ENCODE measurements around the gene AXDND1. TPM values are rescaled to one million over a fixed set of nuclear protein-coding genes. Genes with fewer than 3 reads are reported as not detected.

AXDND1 gene
- polyA plus RNA-seq (2013, experiment 1 of 2): 0.18 TPM
- 0.03 TPM for polyA plus RNA-seq (2013, experiment 2 of 2)

GRCh38 chr1:179365342-179366092 lies at the start of gene AXDND1:
TSS of gene AXDND1 (plus strand) at chr1:179365971. CDS start at chr1:179366510, 539 bp downstream.
- peak within 1 kb of the TSS; percentile 70 for H3K4me2 ChIP-seq (ENCODE audit: low read length)
- no peaks in the 10 kb centered on the region for H3K79me2 ChIP-seq (ENCODE audit: control insufficient read depth, insufficient read depth, low read length)
- no peak within 1 kb of the TSS for H2BK5ac ChIP-seq (ENCODE audit: low read length)
- no peaks in the 10 kb centered on the region for H3K79me1 ChIP-seq (ENCODE audit: low read length)
- H3K4me1 ChIP-seq (ENCODE audit: control insufficient read depth, low read depth, low read length): no peaks in the 10 kb centered on the region
- H3K18ac ChIP-seq (ENCODE audit: low read length): no peak within 1 kb of the TSS
- H3K27ac ChIP-seq (ENCODE audit: low read depth, low read length): peak within 1 kb of the TSS; percentile 53
- no peaks in the 10 kb centered on the region for H3K27me3 ChIP-seq (ENCODE audit: insufficient read depth, low read length, poor library complexity)
- DNase-seq: peak; percentile 89
- H4K8ac ChIP-seq (ENCODE audit: low read depth, low read length): no peak within 1 kb of the TSS
- H4K5ac ChIP-seq (ENCODE audit: low read length): no peak within 1 kb of the TSS
- H2AK5ac ChIP-seq (ENCODE audit: low read length): no peak within 1 kb of the TSS
- H2BK120ac ChIP-seq (ENCODE audit: low read depth, low read length): peak within 1 kb of the TSS; percentile 35
- no peak within 1 kb of the TSS for H2BK15ac ChIP-seq (replicated peaks; ENCODE audit: low read depth)
- no peak within 1 kb of the TSS for H3K23ac ChIP-seq (ENCODE audit: low read length)
- peak within 1 kb of the TSS; percentile 88 for H3K4ac ChIP-seq (ENCODE audit: low read depth, low read length)
- peak within 1 kb of the TSS; percentile 74 for H3K9ac ChIP-seq (ENCODE audit: low read length)
- no peaks in the 10 kb centered on the region for H3K36me3 ChIP-seq (ENCODE audit: control insufficient read depth, insufficient read depth, low read length)
- H3K56ac ChIP-seq (ENCODE audit: low read length): peak within 1 kb of the TSS; percentile 86
- WGBS (ENCODE audit: extremely low coverage, insufficient coverage, low lambda C conversion rate): no CpG with 5 or more reads among the region's 43 CpGs
- peak within 1 kb of the TSS; percentile 93 for H3K4me3 ChIP-seq (ENCODE audit: low read length)

- Histone ChIP-seq H3K4me1 (ENCODE audit: control insufficient read depth, low read depth, low read length) (no peaks in the 10 kb centered on the region), H3K36me3 (ENCODE audit: control insufficient read depth, insufficient read depth, low read length) (no peaks in the 10 kb centered on the region), H3K79me2 (ENCODE audit: control insufficient read depth, insufficient read depth, low read length) (no peaks in the 10 kb centered on the region), H4K8ac (ENCODE audit: low read depth, low read length) (no peak overlapping the region), H2BK120ac (ENCODE audit: low read depth, low read length) (no peak overlapping the region), H3K27me3 (ENCODE audit: insufficient read depth, low read length, poor library complexity) (no peaks in the 10 kb centered on the region), H3K23ac (ENCODE audit: low read length) (no peak overlapping the region), H3K79me1 (ENCODE audit: low read length) (no peaks in the 10 kb centered on the region), H3K9ac (ENCODE audit: low read length) (no peak overlapping the region), H4K5ac (ENCODE audit: low read length) (no peak overlapping the region), H3K4me3 (ENCODE audit: low read length) (no peak overlapping the region), H2BK5ac (ENCODE audit: low read length) (no peak overlapping the region), H3K18ac (ENCODE audit: low read length) (no peak overlapping the region), H3K27ac (ENCODE audit: low read depth, low read length) (no peak overlapping the region), H2AK5ac (ENCODE audit: low read length) (no peak overlapping the region), H2BK15ac (replicated peaks; ENCODE audit: low read depth) (no peak overlapping the region), H3K4ac (ENCODE audit: low read depth, low read length) (no peak overlapping the region), H3K4me2 (ENCODE audit: low read length) (no peak overlapping the region), H3K56ac (ENCODE audit: low read length) (no peak overlapping the region)
- no peak for DNase-seq
- WGBS (ENCODE audit: extremely low coverage, insufficient coverage, low lambda C conversion rate): no CpG with 5 or more reads among the region's 5 CpGs
These were observed 47.3 kb upstream of the AXDND1 start for GRCh38 chr1:179318491-179318890.

- WGBS (ENCODE audit: extremely low coverage, insufficient coverage, low lambda C conversion rate): no CpG with 5 or more reads among the region's 5 CpGs
These were observed 44.1 kb upstream of the AXDND1 start for GRCh38 chr1:179321533-179322216.

GRCh38 chr1:179322557-179322956 lies 43.2 kb upstream of the AXDND1 start:
- no peaks in the 10 kb centered on the region for H3K79me1 ChIP-seq (ENCODE audit: low read length)
- H3K23ac ChIP-seq (ENCODE audit: low read length): no peak overlapping the region
- no peak overlapping the region for H3K56ac ChIP-seq (ENCODE audit: low read length)
- no peak overlapping the region for H3K18ac ChIP-seq (ENCODE audit: low read length)
- no peaks in the 10 kb centered on the region for H3K27me3 ChIP-seq (ENCODE audit: insufficient read depth, low read length, poor library complexity)
- H3K27ac ChIP-seq (ENCODE audit: low read depth, low read length): no peak overlapping the region
- H2BK5ac ChIP-seq (ENCODE audit: low read length): no peak overlapping the region
- no peak overlapping the region for H3K4ac ChIP-seq (ENCODE audit: low read depth, low read length)
- DNase-seq: no peak
- no peaks in the 10 kb centered on the region for H3K79me2 ChIP-seq (ENCODE audit: control insufficient read depth, insufficient read depth, low read length)
- no peak overlapping the region for H4K5ac ChIP-seq (ENCODE audit: low read length)
- H3K4me1 ChIP-seq (ENCODE audit: control insufficient read depth, low read depth, low read length): no peaks in the 10 kb centered on the region
- H4K8ac ChIP-seq (ENCODE audit: low read depth, low read length): no peak overlapping the region
- no CpG with 5 or more reads among the region's 3 CpGs for WGBS (ENCODE audit: extremely low coverage, insufficient coverage, low lambda C conversion rate)
- no peak overlapping the region for H2AK5ac ChIP-seq (ENCODE audit: low read length)
- no peak overlapping the region for H2BK15ac ChIP-seq (replicated peaks; ENCODE audit: low read depth)
- H3K9ac ChIP-seq (ENCODE audit: low read length): no peak overlapping the region
- H2BK120ac ChIP-seq (ENCODE audit: low read depth, low read length): no peak overlapping the region
- H3K36me3 ChIP-seq (ENCODE audit: control insufficient read depth, insufficient read depth, low read length): no peaks in the 10 kb centered on the region
- no peak overlapping the region for H3K4me3 ChIP-seq (ENCODE audit: low read length)
- H3K4me2 ChIP-seq (ENCODE audit: low read length): no peak overlapping the region

More at GRCh38 chr1:179321533-179322216, 44.1 kb upstream of the AXDND1 start:
- Histone ChIP-seq H3K36me3 (ENCODE audit: control insufficient read depth, insufficient read depth, low read length) (no peaks in the 10 kb centered on the region), H3K79me2 (ENCODE audit: control insufficient read depth, insufficient read depth, low read length) (no peaks in the 10 kb centered on the region), H2BK120ac (ENCODE audit: low read depth, low read length) (no peak overlapping the region), H3K4me3 (ENCODE audit: low read length) (no peak overlapping the region), H3K23ac (ENCODE audit: low read length) (no peak overlapping the region), H3K4ac (ENCODE audit: low read depth, low read length) (no peak overlapping the region), H2AK5ac (ENCODE audit: low read length) (no peak overlapping the region), H4K5ac (ENCODE audit: low read length) (no peak overlapping the region), H3K4me2 (ENCODE audit: low read length) (no peak overlapping the region), H3K79me1 (ENCODE audit: low read length) (no peaks in the 10 kb centered on the region), H3K9ac (ENCODE audit: low read length) (no peak overlapping the region), H3K56ac (ENCODE audit: low read length) (no peak overlapping the region), H4K8ac (ENCODE audit: low read depth, low read length) (no peak overlapping the region), H2BK5ac (ENCODE audit: low read length) (no peak overlapping the region), H3K27ac (ENCODE audit: low read depth, low read length) (no peak overlapping the region), H3K4me1 (ENCODE audit: control insufficient read depth, low read depth, low read length) (no peaks in the 10 kb centered on the region), H3K18ac (ENCODE audit: low read length) (no peak overlapping the region), H2BK15ac (replicated peaks; ENCODE audit: low read depth) (no peak overlapping the region), H3K27me3 (ENCODE audit: insufficient read depth, low read length, poor library complexity) (no peaks in the 10 kb centered on the region)
- no peak for DNase-seq

- no peak overlapping the region for H2BK5ac ChIP-seq (ENCODE audit: low read length)
- no peaks in the 10 kb centered on the region for H3K27me3 ChIP-seq (ENCODE audit: insufficient read depth, low read length, poor library complexity)
- no peak overlapping the region for H3K56ac ChIP-seq (ENCODE audit: low read length)
- H3K4ac ChIP-seq (ENCODE audit: low read depth, low read length): no peak overlapping the region
- H2BK15ac ChIP-seq (replicated peaks; ENCODE audit: low read depth): no peak overlapping the region
- no peak overlapping the region for H3K27ac ChIP-seq (ENCODE audit: low read depth, low read length)
- no peak overlapping the region for H4K8ac ChIP-seq (ENCODE audit: low read depth, low read length)
- no peak overlapping the region for H3K23ac ChIP-seq (ENCODE audit: low read length)
- no peaks in the 10 kb centered on the region for H3K4me1 ChIP-seq (ENCODE audit: control insufficient read depth, low read depth, low read length)
- H3K4me3 ChIP-seq (ENCODE audit: low read length): no peak overlapping the region
- no peaks in the 10 kb centered on the region for H3K36me3 ChIP-seq (ENCODE audit: control insufficient read depth, insufficient read depth, low read length)
- no peak overlapping the region for H3K18ac ChIP-seq (ENCODE audit: low read length)
- no peaks in the 10 kb centered on the region for H3K79me2 ChIP-seq (ENCODE audit: control insufficient read depth, insufficient read depth, low read length)
- H2AK5ac ChIP-seq (ENCODE audit: low read length): no peak overlapping the region
- H4K5ac ChIP-seq (ENCODE audit: low read length): no peak overlapping the region
- no CpG with 5 or more reads among the region's 4 CpGs for WGBS (ENCODE audit: extremely low coverage, insufficient coverage, low lambda C conversion rate)
- no peak overlapping the region for H3K4me2 ChIP-seq (ENCODE audit: low read length)
- no peak overlapping the region for H3K9ac ChIP-seq (ENCODE audit: low read length)
- no peak overlapping the region for H2BK120ac ChIP-seq (ENCODE audit: low read depth, low read length)
- H3K79me1 ChIP-seq (ENCODE audit: low read length): no peaks in the 10 kb centered on the region
- no peak for DNase-seq
These were observed 42.3 kb upstream of the AXDND1 start for GRCh38 chr1:179323436-179323835.

Measured in mesendoderm (in vitro differentiated cells).